ENCODE measurements around the gene GBP1.

GBP1 gene

GRCh38 chr1:89005286-89006151 lies 59.5 kb downstream of the GBP1 start:
- DNase-seq = no peak
